DMS53 treated with DMSO at 0.1 percent for 48 hours (cell line): ENCODE results near the gene TIMM17A.
"Not testable (repeated sequence)": the region's sequence is repeated elsewhere in the genome, so short reads cannot be mapped to it uniquely, and the experiment has no call there.

Experiments
- DNase-seq: peaks from one replicate; lab custom pipeline; 2025; ENCODE audit not compliant: unreplicated experiment; lab: John Stamatoyannopoulos, UW

TIMM17A gene

GRCh38 chr1:201939574-201939973 is 15.7 kb upstream of the TIMM17A start:
- DNase-seq, result no peak

DNA sequence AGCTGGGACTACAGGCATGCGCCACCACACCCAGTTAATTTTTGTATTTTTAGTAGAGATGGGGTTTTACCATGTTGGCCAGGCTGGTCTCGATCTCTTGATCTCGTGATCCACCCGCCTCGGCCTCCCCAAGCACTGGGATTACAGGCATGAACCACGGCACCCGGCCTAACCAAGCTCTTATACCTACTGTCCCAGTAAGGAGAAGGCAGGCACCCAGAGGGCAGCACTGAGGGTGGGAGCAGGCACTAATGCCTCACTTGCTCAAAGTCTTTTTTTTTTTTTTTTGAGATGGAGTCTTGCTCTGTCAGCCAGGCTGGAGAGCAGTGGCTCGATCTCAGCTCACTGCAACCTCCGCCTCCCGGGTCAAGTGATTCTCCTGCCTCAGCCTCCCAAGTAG is 15.0 kb upstream of the TIMM17A start:
- DNase-seq, result not testable (repeated sequence)

GRCh38 chr1:201941420-201942128 is 13.7 kb upstream of the TIMM17A start:
- DNase-seq, result peak; percentile 14

- DNase-seq, result no peak
Measured at GRCh38 chr1:201942129-201942495, 13.2 kb upstream of the TIMM17A start.

- DNase-seq, result no peak
Measured at GRCh38 chr1:201944002-201944401, 11.3 kb upstream of the TIMM17A start.

DNA sequence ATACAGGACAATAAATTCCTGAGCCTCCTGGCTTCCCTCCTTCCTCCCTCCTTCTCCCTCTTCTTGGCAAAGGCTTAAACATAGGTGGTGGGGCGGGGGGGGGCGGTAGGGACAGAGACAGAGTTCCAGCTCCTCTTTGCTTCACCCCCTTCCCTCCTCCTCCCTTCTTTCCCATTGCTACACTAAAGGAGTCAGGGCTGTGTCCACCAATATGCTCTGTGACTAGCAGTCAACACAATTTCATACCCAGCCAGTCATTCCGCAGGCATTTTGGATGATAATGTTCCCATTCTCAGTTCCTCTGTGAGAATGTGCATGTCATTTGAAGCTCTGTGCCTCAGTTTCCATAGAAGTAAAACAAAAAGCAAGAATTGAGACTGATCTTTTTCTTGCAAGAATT is 10.7 kb upstream of the TIMM17A start:
- no peak for DNase-seq

- DNase-seq, result no peak
Measured at GRCh38 chr1:201945157-201945556, 10.1 kb upstream of the TIMM17A start.

DNA sequence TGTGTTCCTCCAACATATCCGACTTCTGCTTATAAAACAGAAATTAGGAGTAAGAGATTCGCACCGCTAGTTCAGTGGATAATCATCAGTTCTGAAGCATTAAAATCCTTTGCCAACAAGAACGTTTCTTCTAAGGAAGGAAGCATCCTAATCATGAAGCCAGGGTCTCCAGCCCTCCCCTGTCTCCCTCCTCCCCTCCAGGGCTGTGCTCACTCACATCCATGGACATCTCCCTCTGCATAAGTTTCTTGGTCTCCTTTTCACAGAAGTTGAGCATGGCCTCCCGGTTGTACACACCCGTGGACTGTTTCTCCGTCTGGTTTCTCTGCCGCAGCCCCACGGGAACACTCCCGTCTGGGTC is 9.5 kb upstream of the TIMM17A start:
- DNase-seq, result no peak

GRCh38 chr1:201946224-201946908 is 8.9 kb upstream of the TIMM17A start, which contains the start of gene LMOD1:
Gene LMOD1, minus strand, starts transcription at chr1:201946548. Its CDS starts 208 bp downstream, at chr1:201946340.
- DNase-seq, result peak; percentile 65

GRCh38 chr1:201947697-201948008 is 7.7 kb upstream of the TIMM17A start:
- no peak for DNase-seq

GRCh38 chr1:201949491-201949890 is 5.8 kb upstream of the TIMM17A start:
- no peak for DNase-seq

DNA sequence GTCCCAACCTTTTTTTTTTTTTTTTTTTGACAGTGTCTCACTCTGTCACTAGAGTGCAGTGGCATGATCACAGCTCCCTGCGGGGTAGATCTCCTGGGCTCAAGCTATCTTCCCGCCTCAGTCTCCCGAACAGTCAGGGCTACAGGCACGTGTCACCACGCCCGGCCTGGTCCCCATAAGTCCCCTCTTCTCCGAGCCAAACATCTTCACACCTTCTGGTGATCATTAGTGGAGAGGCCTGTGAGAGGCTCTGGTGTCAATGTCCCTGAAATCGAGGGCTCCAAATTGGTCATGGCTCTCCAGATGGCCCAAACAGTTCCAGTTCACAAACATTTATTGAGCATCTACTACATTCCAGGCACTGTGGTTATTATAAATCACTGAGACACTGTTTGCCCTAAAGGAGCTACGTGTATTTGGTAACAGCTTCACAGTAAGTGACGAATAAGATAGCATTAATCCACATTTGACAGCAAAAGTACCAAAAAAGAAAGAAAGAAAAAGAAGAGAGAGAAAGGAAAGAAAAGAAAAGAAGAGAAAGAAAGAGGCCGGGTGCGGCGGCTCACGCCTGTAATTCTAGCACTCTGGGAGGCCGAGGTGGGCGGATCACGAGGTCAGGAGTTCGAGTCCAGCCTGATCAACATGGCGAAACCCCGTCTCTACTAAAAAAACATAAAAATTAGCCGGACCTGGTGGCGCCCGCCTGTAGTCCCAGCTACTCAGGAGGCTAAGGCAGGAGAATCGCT is 867 bp upstream of the TIMM17A start:
- no peak for DNase-seq

DNA sequence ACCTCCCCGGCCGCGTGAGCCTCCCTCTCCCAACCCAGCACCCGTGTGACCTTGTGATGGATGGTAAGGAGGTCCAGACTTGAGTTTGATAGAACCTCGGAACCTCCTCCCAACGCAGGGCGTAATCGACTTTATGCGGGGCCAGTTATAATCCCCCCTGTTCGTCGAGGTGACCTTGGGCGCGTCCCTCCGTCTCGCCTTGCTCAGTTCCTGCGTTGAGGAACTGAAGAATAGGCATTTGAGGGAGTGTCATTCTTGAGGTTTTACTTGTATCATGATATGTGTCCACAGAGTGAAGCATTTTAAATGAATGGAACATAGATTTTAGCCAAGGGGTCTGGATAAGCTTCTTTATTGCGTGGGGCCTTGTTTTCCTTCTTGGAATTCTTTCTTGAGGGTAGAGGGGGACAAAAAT is 433 bp downstream of the TIMM17A start:
- DNase-seq, result no peak

DNA sequence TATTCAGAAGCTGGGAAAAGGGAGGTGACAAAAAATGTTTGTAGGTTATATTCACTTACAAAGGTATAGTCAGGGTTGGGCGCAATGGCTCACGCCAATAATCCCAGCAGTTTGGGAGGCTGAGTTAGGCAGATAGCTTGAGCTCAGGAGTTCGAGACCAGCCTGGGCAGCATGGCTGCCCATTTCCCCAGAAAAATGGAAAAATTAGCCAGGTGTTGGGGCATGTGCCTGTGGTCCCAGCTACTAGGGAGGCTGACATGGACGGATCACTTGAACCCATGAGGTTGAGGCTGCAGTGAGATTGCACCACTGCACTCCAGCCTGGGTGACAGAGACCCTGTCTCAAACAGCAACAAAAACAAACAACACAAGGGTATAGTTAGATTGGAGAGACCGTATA is 3.0 kb downstream of the TIMM17A start:
- no peak for DNase-seq

DNA sequence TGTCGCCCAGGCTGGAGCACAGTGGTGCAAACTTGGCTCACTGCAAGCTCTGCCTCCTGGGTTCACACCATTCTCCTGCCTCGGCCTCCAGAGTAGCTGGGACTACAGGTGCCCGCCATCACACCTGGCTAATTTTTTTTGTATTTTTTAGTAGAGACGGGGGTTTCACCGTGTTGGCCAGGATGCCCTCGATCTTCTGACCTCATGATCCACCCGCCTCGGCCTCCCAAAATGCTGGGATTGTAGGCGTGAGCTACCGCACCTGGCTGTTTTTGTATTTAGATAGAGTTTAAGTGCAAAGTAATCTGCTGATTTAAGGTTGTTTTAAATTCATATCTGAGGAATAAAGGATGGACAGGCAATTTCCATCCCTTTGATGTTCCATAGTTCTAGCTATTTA is 7.1 kb downstream of the TIMM17A start:
- not testable (repeated sequence) for DNase-seq

DNA sequence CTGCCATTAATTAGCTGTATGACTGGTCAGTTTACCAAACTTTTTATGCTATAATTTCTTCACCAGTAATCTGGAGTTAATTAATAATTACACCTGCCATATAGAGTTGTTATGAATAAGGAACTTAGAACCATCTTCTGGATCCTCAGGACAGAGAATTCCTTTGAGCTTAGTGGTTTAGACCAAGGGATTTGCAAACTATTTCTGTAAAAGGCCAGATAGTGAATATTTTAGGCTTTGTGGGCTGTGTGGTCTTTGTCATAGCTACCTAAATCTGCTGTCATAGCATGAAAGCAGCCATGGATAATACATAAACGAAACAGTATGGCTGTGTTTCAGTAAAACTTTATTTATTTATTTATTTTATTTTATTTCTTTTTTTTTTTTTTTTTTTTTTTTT is 9.0 kb downstream of the TIMM17A start:
- no peak for DNase-seq

DNA sequence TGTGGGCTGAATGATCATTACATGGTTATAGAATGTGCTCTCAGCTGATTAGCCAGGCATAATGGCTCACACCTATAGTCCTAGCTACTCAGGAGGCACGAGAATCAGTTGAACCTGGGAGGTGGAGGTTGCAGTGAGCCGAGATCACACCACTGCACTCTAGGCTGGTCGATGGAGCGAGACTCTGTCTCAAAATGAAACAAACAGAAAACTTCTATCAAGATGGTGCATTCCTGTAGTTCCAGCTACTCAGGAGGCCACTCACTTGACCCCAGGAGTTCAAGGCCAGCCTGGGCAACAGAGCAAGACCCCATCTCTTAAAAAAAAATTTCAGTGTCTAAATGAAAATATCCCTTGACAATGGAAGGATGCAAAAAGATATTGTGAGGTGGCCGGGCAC is 10.9 kb downstream of the TIMM17A start:
- DNase-seq, result no peak

DNA sequence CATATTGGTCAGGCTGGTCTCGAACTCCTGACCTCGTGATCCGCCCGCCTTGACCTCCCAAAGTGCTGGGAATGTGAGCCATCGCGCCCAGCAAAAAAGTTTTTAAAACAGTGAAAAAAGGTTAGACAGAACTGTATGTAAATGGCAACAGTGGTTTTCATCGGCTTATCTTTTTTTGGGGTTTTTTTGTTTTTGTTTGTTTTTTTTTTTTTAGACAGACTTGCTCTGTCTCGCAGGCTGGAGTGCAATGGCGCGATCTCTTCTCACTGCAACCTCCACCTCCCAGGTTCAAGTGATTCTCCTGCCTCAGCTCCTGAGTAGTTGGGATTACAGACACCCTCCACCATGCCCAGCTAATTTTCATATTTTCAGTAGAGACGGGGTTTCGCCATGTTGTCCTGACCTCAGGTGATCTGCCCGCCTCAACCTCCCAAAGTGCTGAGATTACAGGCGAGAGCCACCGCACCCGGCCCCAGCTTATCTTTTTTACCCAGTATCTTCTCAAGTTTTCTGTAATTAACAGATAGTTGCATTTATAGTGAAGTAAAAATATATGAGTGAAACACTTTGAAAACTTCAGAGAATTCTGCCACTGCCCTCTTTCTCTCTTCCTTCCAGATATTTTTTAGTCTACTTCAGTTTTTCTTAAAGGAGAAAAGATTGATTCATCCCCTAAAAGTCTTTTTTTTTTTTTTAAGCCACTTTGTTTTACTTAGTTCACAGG is 13.1 kb downstream of the TIMM17A start:
- no peak for DNase-seq

DNA sequence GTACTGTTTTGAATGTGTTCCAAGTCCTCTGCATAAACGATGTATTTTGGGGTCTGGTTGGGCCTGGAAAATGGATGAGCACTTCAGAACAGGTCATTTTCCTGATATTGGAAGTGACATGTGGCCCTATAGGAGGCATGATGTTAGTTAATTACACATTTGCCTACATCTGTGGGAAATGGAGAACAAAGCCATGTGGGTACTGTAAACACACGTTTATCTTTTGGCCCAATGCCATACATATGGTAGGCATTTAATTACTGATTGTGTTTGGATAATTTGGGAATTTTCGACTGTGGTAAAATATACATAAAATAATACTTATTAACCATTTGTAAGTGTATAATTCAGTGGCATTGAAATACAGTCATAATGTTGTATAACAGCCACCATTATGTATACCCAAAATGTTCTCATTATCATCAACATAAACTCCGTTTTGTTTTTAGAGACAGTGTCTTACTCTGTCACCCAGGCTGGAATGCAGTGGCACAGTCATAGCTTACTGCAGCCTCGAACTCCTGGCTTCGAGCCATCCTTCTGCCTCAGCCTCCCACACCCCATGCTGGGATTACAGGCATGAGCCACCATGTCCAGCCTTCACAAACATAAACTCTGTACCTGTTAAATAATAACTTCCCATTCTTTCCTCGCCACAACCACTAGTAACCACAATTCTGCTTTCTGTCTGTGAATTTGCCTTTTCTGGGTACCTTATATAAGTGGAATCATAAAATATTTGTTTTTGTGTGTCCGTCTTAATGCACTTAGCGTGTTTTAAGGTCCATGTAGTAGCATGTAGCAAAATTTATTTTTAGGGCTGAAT is 15.2 kb downstream of the TIMM17A start:
- DNase-seq, result no peak

GRCh38 chr1:201982082-201982622 is 26.8 kb downstream of the TIMM17A start:
- no peak for DNase-seq
